Left ventricle myocardium inferior (tissue), 1 donor: ENCODE data around the gene THEM5. TPM values are rescaled to one million over a fixed set of nuclear protein-coding genes. Genes with fewer than 3 reads are reported as not detected.
"Not testable (repeated sequence)": the region's sequence is repeated elsewhere in the genome, so short reads cannot be mapped to it uniquely, and the experiment has no call there.

Source experiments
- DNase-seq: peaks from one replicate; pipeline ENCODE4 v3.0.0-alpha.2; 2020
- H3K27ac ChIP-seq: fragments of 200-600 bp; replicated peaks from 2 replicates; pipeline ENCODE4 v1.8.0; 2021
- H3K27me3 ChIP-seq: fragments of 200-600 bp; 2 replicates; pipeline ENCODE4 v1.8.0; 2021; ENCODE audit warnings: low read depth
- H3K36me3 ChIP-seq: fragments of 200-600 bp; 2 replicates; pipeline ENCODE4 v1.8.0; 2021
- H3K4me1 ChIP-seq: fragments of 200-600 bp; 2 replicates; pipeline ENCODE4 v1.8.0; 2021
- H3K4me3 ChIP-seq: fragments of 200-600 bp; 2 replicates; pipeline ENCODE4 v1.8.0; 2021; ENCODE audit warnings: mild to moderate bottlenecking, moderate library complexity
- H3K9me3 ChIP-seq: fragments of 200-600 bp; replicated peaks from 2 replicates; pipeline ENCODE4 v1.8.0; 2021
- CTCF ChIP-seq: fragments of 200-600 bp; IDR thresholded peaks from 2 replicates; pipeline ENCODE4 v1.8.0; 2021; ENCODE audit warnings: antibody characterized with exemption, mild to moderate bottlenecking, borderline replicate concordance
- intact Hi-C: fragments of 100-400 bp; cut with micrococcal nuclease; formaldehyde crosslinking; loops from one replicate; pipeline ENCODE4 v1.11.0; 2022
- total RNA-seq: library from RNA; stranded (reverse); fragmentation: NEBNext Ultra II Directional; extraction: Animal tissue kit (Norgen Biotek cat#: 25700); gene quantifications from one replicate; pipeline ENCODE4 v1.2.1, GENCODE V29; 2021
- donor health status: DM: no; HTN: yes; CAD: no; lungs with severe emphysema.

THEM5 gene
- total RNA-seq, 1 donor from 2014 or later, result not detected

GRCh38 chr1:151875419-151876097 is 22.0 kb upstream of the THEM5 start:
- Histone ChIP-seq H3K4me1 (no peaks in the 10 kb centered on the region), H3K4me3 (no peak overlapping the region), H3K27me3 (no peaks in the 10 kb centered on the region), H3K36me3 (peaks cover 21% of the 10 kb centered on the region), H3K27ac (no peak overlapping the region), H3K9me3 (no peaks in the 10 kb centered on the region)
- DNase-seq, result no peak
- intact Hi-C loops, result no loop called here
- TF ChIP-seq CTCF, result no peak

DNA sequence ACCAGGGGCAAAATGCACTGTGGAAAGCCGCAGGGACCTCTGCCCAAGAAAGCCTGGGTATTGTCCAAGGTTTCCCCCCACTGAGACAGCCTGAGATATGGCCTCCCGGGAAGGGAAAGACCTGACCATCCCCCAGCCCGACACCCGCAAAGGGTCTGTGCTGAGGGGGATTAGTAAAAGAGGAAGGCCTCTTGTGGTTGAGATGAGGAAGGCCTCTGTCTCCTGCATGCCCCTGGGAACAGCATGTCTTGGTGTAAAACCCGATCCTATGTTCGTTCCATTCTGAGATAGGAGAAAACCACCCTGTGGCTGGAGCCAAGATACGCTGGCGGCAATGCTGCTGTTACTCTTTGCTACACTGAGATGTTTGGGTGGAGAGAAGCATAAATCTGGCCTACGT is 19.3 kb upstream of the THEM5 start:
- H3K27me3 ChIP-seq, H3K9me3 ChIP-seq, H3K4me1 ChIP-seq, H3K27ac ChIP-seq, H3K4me3 ChIP-seq, intact Hi-C loops, DNase-seq: not testable (repeated sequence)
- peaks cover 21% of the 10 kb centered on the region for H3K36me3 ChIP-seq

- Histone ChIP-seq H3K27me3 (no peaks in the 10 kb centered on the region), H3K27ac (no peak overlapping the region), H3K4me1 (no peaks in the 10 kb centered on the region), H3K4me3 (no peak overlapping the region), H3K36me3 (peaks cover 17% of the 10 kb centered on the region), H3K9me3 (no peaks in the 10 kb centered on the region)
- intact Hi-C loops, result no loop called here
- DNase-seq, result no peak
- TF ChIP-seq CTCF, result no peak
These were observed 17.9 kb upstream of the THEM5 start for GRCh38 chr1:151871284-151872030.

GRCh38 chr1:151868486-151868885 is 15.0 kb upstream of the THEM5 start:
- H3K4me3 ChIP-seq, result no peak overlapping the region
- H3K27me3 ChIP-seq, result no peaks in the 10 kb centered on the region
- no peaks in the 10 kb centered on the region for H3K9me3 ChIP-seq
- peaks cover 8% of the 10 kb centered on the region for H3K4me1 ChIP-seq
- no peak for DNase-seq
- intact Hi-C loops, result no loop called here
- no peak overlapping the region for H3K27ac ChIP-seq
- no peak for TF ChIP-seq CTCF
- H3K36me3 ChIP-seq, result peaks cover 4% of the 10 kb centered on the region

DNA sequence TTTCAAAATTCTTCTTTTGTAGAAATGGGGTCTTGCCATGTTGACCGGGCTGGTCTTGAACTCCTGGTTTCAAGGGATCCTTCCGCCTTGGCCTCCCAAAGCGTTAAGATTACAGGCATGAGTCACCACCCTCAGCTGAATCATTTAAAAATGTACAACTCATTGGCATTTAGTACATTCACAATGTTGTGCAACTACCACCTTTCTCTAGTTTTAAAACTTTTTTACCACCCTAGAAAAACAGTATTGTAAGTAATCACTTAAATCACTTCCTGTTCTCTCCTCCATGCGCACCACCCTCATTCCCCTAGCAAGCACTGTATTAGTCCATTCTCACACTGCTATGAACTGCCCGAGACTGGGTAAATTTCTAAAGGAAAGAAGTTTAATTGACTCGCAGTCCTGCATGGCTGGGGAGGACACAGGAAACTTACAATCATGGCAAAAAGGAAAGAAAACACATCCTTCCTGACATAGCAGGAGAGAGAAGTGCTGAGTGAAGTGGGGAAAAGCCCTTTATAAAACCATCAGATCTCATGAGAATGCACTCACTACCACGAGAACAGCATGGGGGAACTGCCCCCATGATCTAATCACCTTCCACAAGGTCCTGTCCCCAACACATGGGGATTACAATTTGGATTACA is 14.4 kb upstream of the THEM5 start:
- no peaks in the 10 kb centered on the region for H3K27me3 ChIP-seq
- intact Hi-C loops, result no loop called here
- no peak overlapping the region for H3K27ac ChIP-seq
- H3K4me1 ChIP-seq, result peaks cover 8% of the 10 kb centered on the region
- no peak for DNase-seq
- TF ChIP-seq CTCF, result no peak
- no peaks in the 10 kb centered on the region for H3K9me3 ChIP-seq
- H3K4me3 ChIP-seq, result no peak overlapping the region
- H3K36me3 ChIP-seq, result no peaks in the 10 kb centered on the region

GRCh38 chr1:151867321-151867720 is 13.8 kb upstream of the THEM5 start:
- no peak for DNase-seq
- intact Hi-C loops, result no loop called here
- Histone ChIP-seq H3K4me3 (no peak overlapping the region), H3K9me3 (no peaks in the 10 kb centered on the region), H3K27me3 (no peaks in the 10 kb centered on the region), H3K4me1 (peaks cover 8% of the 10 kb centered on the region), H3K27ac (no peak overlapping the region), H3K36me3 (no peaks in the 10 kb centered on the region)
- no peak for TF ChIP-seq CTCF
